Activated CD8-positive, alpha-beta T cell treated with anti-CD3 and anti-CD28 coated beads for 36 hours (primary cell): ENCODE measurements around the gene CAPRIN2. TPM values are rescaled to one million over a fixed set of nuclear protein-coding genes. Genes with fewer than 3 reads are reported as not detected.

Experiments
- ATAC-seq: fragments of 200-7000 bp; cut with Tn5 transposase; one replicate; pipeline ENCODE4 v1.10.0; 2021; ENCODE audit warnings: mild to moderate bottlenecking, moderate library complexity
- CTCF ChIA-PET: fragments of 350-600 bp; sonication (Branson Sonifier 250); formaldehyde crosslinking; loops from one replicate; lab custom pipeline; 2021; ENCODE audit warnings: antibody characterized with exemption; lab: Charles Lee
- POLR2A ChIA-PET: fragments of 350-600 bp; sonication (Branson Sonifier 250); formaldehyde crosslinking; loops from one replicate; lab custom pipeline; 2021; ENCODE audit warnings: antibody characterized with exemption; lab: Charles Lee
- DNase-seq: peaks from one replicate; pipeline ENCODE4 v3.0.0-alpha.2; 2020
- H3K27ac Mint-ChIP-seq: one replicate; pipeline ENCODE4 v1.8.0; 2021; ENCODE audit warnings: mild to moderate bottlenecking, mixed read lengths
- H3K27me3 Mint-ChIP-seq: one replicate; pipeline ENCODE4 v1.8.0; 2021; ENCODE audit warnings: mixed read lengths
- H3K36me3 Mint-ChIP-seq: one replicate; pipeline ENCODE4 v1.8.0; 2021; ENCODE audit warnings: low read depth, mixed read lengths
- H3K4me1 Mint-ChIP-seq: one replicate; pipeline ENCODE4 v1.8.0; 2021; ENCODE audit warnings: low read depth, mixed read lengths
- H3K4me3 Mint-ChIP-seq: one replicate; pipeline ENCODE4 v1.8.0; 2021; ENCODE audit warnings: mild to moderate bottlenecking, moderate library complexity, mixed read lengths
- H3K9me3 Mint-ChIP-seq: one replicate; pipeline ENCODE4 v1.8.0; 2021; ENCODE audit warnings: mixed read lengths
- CTCF ChIP-seq: fragments of 200-600 bp; IDR thresholded peaks from one replicate; pipeline ENCODE4 v1.8.0; 2022; ENCODE audit warnings: antibody characterized with exemption, mild to moderate bottlenecking
- intact Hi-C: fragments of 100-400 bp; cut with micrococcal nuclease; formaldehyde crosslinking; loops from one replicate; pipeline ENCODE4 v1.10.0; 2022
- total RNA-seq, 2 experiments: library from RNA; stranded (reverse); gene quantifications; one replicate each; pipeline ENCODE4 v1.2.3, GENCODE V29; 2021

CAPRIN2 gene
- total RNA-seq, 2 experiments from 2014 or later = 8.1 to 11.7 TPM

GRCh38 chr12:30782316-30783173 lies 27.8 kb upstream of the CAPRIN2 start:
- Mint-ChIP-seq H3K36me3 (no peaks in the 10 kb centered on the region), H3K27me3 (peaks cover 16% of the 10 kb centered on the region), H3K9me3 (no peaks in the 10 kb centered on the region), H3K4me3 (no peak overlapping the region), H3K27ac (no peak overlapping the region), H3K4me1 (no peaks in the 10 kb centered on the region)
- ChIA-PET CTCF (no interaction called here), POLR2A (no interaction called here)
- no peak for DNase-seq
- intact Hi-C loops = no loop called here
- no peak for ATAC-seq
- no peak for TF ChIP-seq CTCF

GRCh38 chr12:30779578-30779977 lies 24.8 kb upstream of the CAPRIN2 start:
- POLR2A ChIA-PET = no interaction called here

GRCh38 chr12:30779178-30779577 lies 24.4 kb upstream of the CAPRIN2 start:
- DNase-seq = no peak
- intact Hi-C loops = no loop called here
- TF ChIP-seq CTCF = no peak
- no peaks in the 10 kb centered on the region for H3K4me1 Mint-ChIP-seq
- H3K4me3 Mint-ChIP-seq = no peak overlapping the region
- no peak for ATAC-seq
- ChIA-PET POLR2A (no interaction called here), CTCF (no interaction called here)
- H3K36me3 Mint-ChIP-seq = no peaks in the 10 kb centered on the region
- no peak overlapping the region for H3K27ac Mint-ChIP-seq
- peaks cover 6% of the 10 kb centered on the region for H3K27me3 Mint-ChIP-seq
- H3K9me3 Mint-ChIP-seq = peaks cover 6% of the 10 kb centered on the region

More at GRCh38 chr12:30779578-30779977, 24.8 kb upstream of the CAPRIN2 start:
- Mint-ChIP-seq H3K4me3 (no peak overlapping the region), H3K36me3 (no peaks in the 10 kb centered on the region), H3K27me3 (peaks cover 10% of the 10 kb centered on the region), H3K4me1 (no peaks in the 10 kb centered on the region), H3K9me3 (peaks cover 6% of the 10 kb centered on the region), H3K27ac (no peak overlapping the region)
- CTCF ChIA-PET = no interaction called here
- DNase-seq (no peak), ATAC-seq (no peak)
- intact Hi-C loops = no loop called here
- no peak for TF ChIP-seq CTCF

GRCh38 chr12:30774599-30774998 lies 19.8 kb upstream of the CAPRIN2 start:
- TF ChIP-seq CTCF = no peak

GRCh38 chr12:30769802-30770201 lies 15.1 kb upstream of the CAPRIN2 start:
- POLR2A ChIA-PET = no interaction called here
- H3K27me3 Mint-ChIP-seq = peaks cover 16% of the 10 kb centered on the region

More at GRCh38 chr12:30774599-30774998, 19.8 kb upstream of the CAPRIN2 start:
- no peak overlapping the region for H3K27ac Mint-ChIP-seq
- intact Hi-C loops = no loop called here
- no peak overlapping the region for H3K4me3 Mint-ChIP-seq
- ChIA-PET POLR2A (no interaction called here), CTCF (no interaction called here)
- DNase-seq (no peak), ATAC-seq (no peak)
- no peaks in the 10 kb centered on the region for H3K4me1 Mint-ChIP-seq
- no peaks in the 10 kb centered on the region for H3K36me3 Mint-ChIP-seq
- H3K27me3 Mint-ChIP-seq = peaks cover 17% of the 10 kb centered on the region
- peaks cover 6% of the 10 kb centered on the region for H3K9me3 Mint-ChIP-seq

More at GRCh38 chr12:30769802-30770201, 15.1 kb upstream of the CAPRIN2 start:
- Mint-ChIP-seq H3K36me3 (no peaks in the 10 kb centered on the region), H3K27ac (no peak overlapping the region), H3K4me1 (no peaks in the 10 kb centered on the region), H3K9me3 (no peaks in the 10 kb centered on the region), H3K4me3 (no peak overlapping the region)
- no peak for TF ChIP-seq CTCF
- DNase-seq (no peak), ATAC-seq (no peak)
- intact Hi-C loops = no loop called here
- CTCF ChIA-PET = no interaction called here
